Myocyte (in vitro differentiated cells): Measurements from ENCODE around the gene TTC39C. TPM values are rescaled to one million over a fixed set of nuclear protein-coding genes. Genes with fewer than 3 reads are reported as not detected.
"Not testable (repeated sequence)": the region's sequence is repeated elsewhere in the genome, so short reads cannot be mapped to it uniquely, and the experiment has no call there.

Experiments used
- DNase-seq: peaks from one replicate; pipeline ENCODE4 v3.0.0-alpha.2; 2012; ENCODE audit warnings: low read depth
- total RNA-seq: library from RNA; depleted of rRNA; stranded (reverse); fragments of >200 nt; gene quantifications from 2 replicates; pipeline ENCODE4 v1.2.3, GENCODE V29; 2014

Gene TTC39C
- total RNA-seq, 1 donor from 2014 or later, result 14.8 TPM

GRCh38 chr18:24126155-24126961 lies 111.8 kb downstream of the TTC39C start:
- no peak for DNase-seq

- no peak for DNase-seq
These were observed 113.2 kb downstream of the TTC39C start for GRCh38 chr18:24127735-24128134.

- no peak for DNase-seq
These were observed 114.1 kb downstream of the TTC39C start for GRCh38 chr18:24128700-24129099.

- no peak for DNase-seq
These were observed 115.9 kb downstream of the TTC39C start for GRCh38 chr18:24130494-24130893.

- DNase-seq, result no peak
These were observed 122.4 kb downstream of the TTC39C start for GRCh38 chr18:24136967-24137373.

GRCh38 chr18:24138409-24138788 lies 123.8 kb downstream of the TTC39C start:
- DNase-seq, result no peak

- peak; percentile 59 for DNase-seq
These were observed 124.4 kb downstream of the TTC39C start, which contains the start of gene CABYR for GRCh38 chr18:24138789-24139616. TSS of gene CABYR (plus strand) at chr18:24139062. CDS start at chr18:24143115, 4,053 bp downstream.

GRCh38 chr18:24140697-24141096 lies 126.1 kb downstream of the TTC39C start:
- DNase-seq, result no peak

GRCh38 chr18:24142376-24142775 lies 127.8 kb downstream of the TTC39C start:
- no peak for DNase-seq

- DNase-seq, result not testable (repeated sequence)
These were observed 135.0 kb downstream of the TTC39C start for GRCh38 chr18:24149591-24149990.

- no peak for DNase-seq
These were observed 138.8 kb downstream of the TTC39C start for GRCh38 chr18:24153397-24153796.

GRCh38 chr18:24157855-24158254 lies 143.3 kb downstream of the TTC39C start:
- DNase-seq, result peak; percentile 62

- DNase-seq, result peak; percentile 78
These were observed 145.5 kb downstream of the TTC39C start for GRCh38 chr18:24160086-24160485.

- no peak for DNase-seq
These were observed 146.8 kb downstream of the TTC39C start for GRCh38 chr18:24161304-24161703.

GRCh38 chr18:24168496-24168895 lies 153.9 kb downstream of the TTC39C start:
- DNase-seq, result no peak

- no peak for DNase-seq
These were observed 155.8 kb downstream of the TTC39C start for GRCh38 chr18:24170360-24170759.

- no peak for DNase-seq
These were observed 159.4 kb downstream of the TTC39C start for GRCh38 chr18:24173997-24174396.

GRCh38 chr18:24176727-24177416 lies 162.3 kb downstream of the TTC39C start:
- peak; percentile 55 for DNase-seq

GRCh38 chr18:24177499-24178133 lies 163.1 kb downstream of the TTC39C start:
- DNase-seq, result no peak

- no peak for DNase-seq
These were observed 165.5 kb downstream of the TTC39C start for GRCh38 chr18:24180048-24180447.

- DNase-seq, result no peak
These were observed 167.3 kb downstream of the TTC39C start for GRCh38 chr18:24181806-24182205.
